MM.1S (cell line): Measurements from ENCODE around the gene GOT2.

Source experiments
- DNase-seq: peaks from one replicate; pipeline ENCODE4 v3.0.0-alpha.2; 2015
- H2AFZ ChIP-seq: fragments of 300-600 bp; sonication (generic); 2 replicates; pipeline ENCODE4 v1.6.0; 2016; ENCODE audit warnings: antibody characterized with exemption, low read length
- H3F3A ChIP-seq: fragments of 300-600 bp; sonication (generic); 2 replicates; pipeline ENCODE4 v1.6.1; 2016; ENCODE audit warnings: mild to moderate bottlenecking, antibody characterized with exemption, low read length, moderate library complexity, mixed read lengths; ENCODE audit not compliant: insufficient read depth
- H3K27ac ChIP-seq: fragments of 300-600 bp; sonication (generic); 2 replicates; pipeline ENCODE4 v1.5.1; 2016; ENCODE audit warnings: mild to moderate bottlenecking, low read length
- H3K27me3 ChIP-seq: fragments of 300-600 bp; sonication (generic); replicated peaks from 2 replicates; pipeline ENCODE4 v1.6.0; 2016; ENCODE audit warnings: low read length; ENCODE audit not compliant: insufficient read depth
- H3K36me3 ChIP-seq: fragments of 300-600 bp; sonication (generic); replicated peaks from 2 replicates; pipeline ENCODE4 v1.6.1; 2016; ENCODE audit warnings: mild to moderate bottlenecking, low read length, mixed read lengths; ENCODE audit not compliant: insufficient read depth
- H3K4me1 ChIP-seq: fragments of 300-600 bp; sonication (generic); 2 replicates; pipeline ENCODE4 v1.6.1; 2016; ENCODE audit warnings: low read length, mixed read lengths
- H3K4me2 ChIP-seq: fragments of 300-600 bp; sonication (generic); 2 replicates; pipeline ENCODE4 v1.6.0; 2016; ENCODE audit warnings: low read depth, low read length
- H3K4me3 ChIP-seq: fragments of 300-600 bp; sonication (generic); 2 replicates; pipeline ENCODE4 v1.5.1; 2016; ENCODE audit warnings: low read length, mixed read lengths
- H3K79me2 ChIP-seq: fragments of 300-600 bp; sonication (generic); 2 replicates; pipeline ENCODE4 v1.6.1; 2016; ENCODE audit warnings: mixed run types, low read length, mixed read lengths
- H3K9ac ChIP-seq: fragments of 300-600 bp; sonication (generic); 2 replicates; pipeline ENCODE4 v1.6.1; 2016; ENCODE audit warnings: low read length, mixed read lengths
- H3K9me2 ChIP-seq: fragments of 300-600 bp; sonication (generic); replicated peaks from 2 replicates; pipeline ENCODE4 v1.6.1; 2016; ENCODE audit warnings: mild to moderate bottlenecking, low read length, mixed read lengths; ENCODE audit not compliant: insufficient read depth
- H3K9me3 ChIP-seq: fragments of 300-600 bp; sonication (generic); replicated peaks from 2 replicates; pipeline ENCODE4 v1.6.1; 2016; ENCODE audit warnings: mild to moderate bottlenecking, low read length, mixed read lengths; ENCODE audit not compliant: insufficient read depth
- H4K20me1 ChIP-seq: fragments of 300-600 bp; sonication (generic); 2 replicates; pipeline ENCODE4 v1.6.1; 2016; ENCODE audit warnings: mild to moderate bottlenecking, low read length, moderate library complexity, mixed read lengths; ENCODE audit not compliant: insufficient read depth
- CTCF ChIP-seq: fragments of 300-600 bp; sonication (generic); IDR thresholded peaks from 2 replicates; pipeline ENCODE4 v1.5.1; 2016; ENCODE audit warnings: antibody characterized with exemption, low read length, mixed read lengths
- EZH2 ChIP-seq: fragments of 300-600 bp; sonication (generic); optimal IDR thresholded peaks from 2 replicates; pipeline ENCODE3; 2017; ENCODE audit warnings: low read depth, mild to moderate bottlenecking, antibody characterized with exemption, low read length, mixed read lengths
- EZH2phosphoT487 ChIP-seq: fragments of 300-600 bp; sonication (generic); IDR thresholded peaks from 2 replicates; pipeline ENCODE4 v1.6.1; 2018; ENCODE audit warnings: antibody characterized with exemption, low read length

The GOT2 gene

GRCh38 chr16:58684354-58685083 is 49.6 kb downstream of the GOT2 start, which contains the start of gene SLC38A7:
Gene SLC38A7, minus strand, starts transcription at chr16:58684770. Its CDS starts 4,644 bp downstream, at chr16:58680126.
- Histone ChIP-seq H3K36me3 (no peaks in the 10 kb centered on the region), H3K27ac (no peak within 1 kb of the TSS)

GRCh38 chr16:58684001-58684353 is 50.1 kb downstream of the GOT2 start:
- no peak for DNase-seq
- TF ChIP-seq EZH2 (no peak), EZH2phosphoT487 (no peak), CTCF (no peak)
- H3K4me3 ChIP-seq: peak overlapping the region; percentile 79
- H3F3A ChIP-seq: no peaks in the 10 kb centered on the region
- no peaks in the 10 kb centered on the region for H3K9me2 ChIP-seq
- H3K27ac ChIP-seq: no peak overlapping the region
- H3K4me1 ChIP-seq: peaks cover 7% of the 10 kb centered on the region; the same call in 1 of the 2 replicates
- H3K27me3 ChIP-seq: no peaks in the 10 kb centered on the region
- peaks cover 6% of the 10 kb centered on the region for H3K79me2 ChIP-seq
- H3K9me3 ChIP-seq: no peaks in the 10 kb centered on the region
- H3K9ac ChIP-seq: peak overlapping the region; percentile 65
- H3K4me2 ChIP-seq: peak overlapping the region; percentile 79
- no peaks in the 10 kb centered on the region for H3K36me3 ChIP-seq
- peak overlapping the region; percentile 96 for H2AFZ ChIP-seq
- no peaks in the 10 kb centered on the region for H4K20me1 ChIP-seq

More at GRCh38 chr16:58684354-58685083, 49.6 kb downstream of the GOT2 start, which contains the start of gene SLC38A7:
- TF ChIP-seq EZH2 (no peak), CTCF (no peak), EZH2phosphoT487 (no peak)
- Histone ChIP-seq H3K79me2 (peaks cover 6% of the 10 kb centered on the region), H3K4me3 (peak within 1 kb of the TSS; percentile 79), H3K9me2 (no peaks in the 10 kb centered on the region), H3K27me3 (no peaks in the 10 kb centered on the region), H3F3A (no peaks in the 10 kb centered on the region), H3K4me1 (peaks cover 7% of the 10 kb centered on the region; the same call in 1 of the 2 replicates), H3K9ac (peak within 1 kb of the TSS; percentile 65), H4K20me1 (no peaks in the 10 kb centered on the region), H3K4me2 (peak within 1 kb of the TSS; percentile 79), H2AFZ (peak within 1 kb of the TSS; percentile 96), H3K9me3 (no peaks in the 10 kb centered on the region)
- peak; percentile 86 for DNase-seq

- Histone ChIP-seq H3K4me2 (no peak overlapping the region), H2AFZ (no peak overlapping the region), H3K4me1 (peaks cover 7% of the 10 kb centered on the region; the same call in 1 of the 2 replicates), H3F3A (no peaks in the 10 kb centered on the region), H3K27ac (no peak overlapping the region), H3K9me3 (no peaks in the 10 kb centered on the region), H4K20me1 (no peaks in the 10 kb centered on the region), H3K4me3 (no peak overlapping the region), H3K36me3 (no peaks in the 10 kb centered on the region), H3K9me2 (no peaks in the 10 kb centered on the region), H3K9ac (no peak overlapping the region), H3K79me2 (peaks cover 6% of the 10 kb centered on the region), H3K27me3 (no peaks in the 10 kb centered on the region)
- TF ChIP-seq CTCF (no peak), EZH2phosphoT487 (no peak), EZH2 (no peak)
- no peak for DNase-seq
These were observed 54.4 kb downstream of the GOT2 start for GRCh38 chr16:58679763-58680162.
